C4-2B (cell line): ENCODE results near the gene PRKACB.

ENCODE experiments used
- CTCF ChIP-seq: fragments of 450-650 bp; conservative IDR thresholded peaks from 2 replicates; pipeline ENCODE4 v1.5.1; 2017; ENCODE audit warnings: mild to moderate bottlenecking
- ZFX ChIP-seq: fragments of 450-650 bp; IDR thresholded peaks from 2 replicates; pipeline ENCODE4 v1.6.1; 2017

DNA sequence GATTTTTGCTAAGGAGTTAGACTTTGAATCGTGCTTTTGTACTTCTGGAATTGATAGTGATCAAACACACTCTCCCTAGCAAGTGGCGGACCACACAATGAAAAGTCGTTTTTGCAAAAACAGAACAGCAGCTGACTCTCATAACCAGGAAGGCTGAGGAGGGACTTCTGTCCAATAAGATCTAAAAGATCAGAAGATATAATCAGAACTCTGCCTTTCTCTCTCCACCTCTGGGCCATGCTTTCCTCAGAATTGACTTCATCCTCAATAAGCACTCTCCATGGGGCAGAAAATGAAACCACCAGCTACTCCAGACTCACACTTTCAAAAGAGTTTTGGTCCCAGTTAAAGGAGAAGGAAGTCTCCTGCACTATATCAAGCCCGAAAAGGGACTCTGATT, 102.1 kb downstream of the PRKACB start:
- TF ChIP-seq CTCF (no peak), ZFX (no peak)
